SKM-1 (cell line): ENCODE measurements around the gene AKAP5.

Experiments
- DNase-seq: peaks from one replicate; lab custom pipeline; 2025; ENCODE audit not compliant: unreplicated experiment; lab: John Stamatoyannopoulos, UW

AKAP5 gene, protein sequence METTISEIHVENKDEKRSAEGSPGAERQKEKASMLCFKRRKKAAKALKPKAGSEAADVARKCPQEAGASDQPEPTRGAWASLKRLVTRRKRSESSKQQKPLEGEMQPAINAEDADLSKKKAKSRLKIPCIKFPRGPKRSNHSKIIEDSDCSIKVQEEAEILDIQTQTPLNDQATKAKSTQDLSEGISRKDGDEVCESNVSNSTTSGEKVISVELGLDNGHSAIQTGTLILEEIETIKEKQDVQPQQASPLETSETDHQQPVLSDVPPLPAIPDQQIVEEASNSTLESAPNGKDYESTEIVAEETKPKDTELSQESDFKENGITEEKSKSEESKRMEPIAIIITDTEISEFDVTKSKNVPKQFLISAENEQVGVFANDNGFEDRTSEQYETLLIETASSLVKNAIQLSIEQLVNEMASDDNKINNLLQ

DNA sequence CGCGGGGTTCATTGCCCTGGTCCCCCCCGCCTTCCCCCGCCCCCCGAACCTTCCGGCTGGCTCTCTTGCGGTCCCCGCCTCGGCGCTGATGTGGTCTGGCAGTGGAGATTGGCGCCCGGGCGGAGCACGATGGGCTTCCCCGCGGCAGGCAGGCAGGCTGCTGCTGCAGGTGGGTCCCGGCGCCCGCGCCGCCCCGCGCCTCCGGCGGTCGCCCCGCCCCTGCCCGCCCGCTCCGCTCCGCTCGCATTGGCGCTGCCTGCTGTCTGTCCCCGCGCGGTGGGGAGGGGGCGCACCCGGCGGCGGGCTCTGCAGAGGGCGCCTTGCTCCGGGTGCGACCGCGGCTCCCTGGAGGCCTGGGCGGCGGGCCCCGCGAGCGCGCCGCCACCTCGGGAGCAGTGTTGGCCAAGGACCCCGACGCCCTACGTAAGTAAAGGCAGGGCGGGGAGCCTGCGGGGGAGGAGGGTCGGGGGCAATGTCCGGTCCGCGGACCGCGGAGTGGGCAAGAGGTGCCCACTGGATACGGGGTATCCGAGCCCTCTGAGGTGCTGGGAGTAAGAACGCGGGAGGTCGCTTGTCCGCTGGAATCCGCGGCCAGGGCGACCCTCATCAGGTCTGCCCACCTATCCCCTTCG, at the start of gene AKAP5:
Gene AKAP5, plus strand, starts transcription at position 309 of the 632 bp plus-strand sequence. CDS start 2,896 bp downstream, outside the sequence.
- DNase-seq, result no peak

DNA sequence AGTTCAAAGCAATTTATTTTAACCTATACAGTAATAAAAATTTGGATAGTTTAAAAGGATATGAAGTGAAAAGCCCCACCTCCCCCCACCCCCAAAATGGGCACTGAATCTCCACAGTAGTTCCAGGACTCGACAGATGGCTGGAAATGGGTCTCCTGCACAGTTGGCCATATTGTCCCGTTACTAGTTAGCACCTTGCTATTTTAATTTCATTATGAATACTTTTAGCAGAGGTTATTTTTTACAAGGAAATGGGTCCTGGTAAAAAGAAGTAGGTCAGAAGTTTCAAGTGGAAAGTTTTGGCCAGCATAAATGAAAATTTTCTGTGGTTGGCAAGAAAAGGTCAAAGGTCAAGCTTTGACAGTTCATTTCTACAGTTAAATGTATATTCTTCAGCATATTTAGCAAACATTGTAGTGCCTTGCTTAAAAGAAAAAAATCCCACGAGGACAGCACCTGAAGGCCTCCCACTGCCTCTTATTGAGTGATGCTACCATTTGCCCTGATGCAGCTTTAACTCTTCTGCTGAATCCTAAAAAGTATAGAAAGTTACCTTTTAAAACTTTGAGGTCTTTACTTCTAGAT, 48.9 kb upstream of the AKAP5 start:
- no peak for DNase-seq

DNA sequence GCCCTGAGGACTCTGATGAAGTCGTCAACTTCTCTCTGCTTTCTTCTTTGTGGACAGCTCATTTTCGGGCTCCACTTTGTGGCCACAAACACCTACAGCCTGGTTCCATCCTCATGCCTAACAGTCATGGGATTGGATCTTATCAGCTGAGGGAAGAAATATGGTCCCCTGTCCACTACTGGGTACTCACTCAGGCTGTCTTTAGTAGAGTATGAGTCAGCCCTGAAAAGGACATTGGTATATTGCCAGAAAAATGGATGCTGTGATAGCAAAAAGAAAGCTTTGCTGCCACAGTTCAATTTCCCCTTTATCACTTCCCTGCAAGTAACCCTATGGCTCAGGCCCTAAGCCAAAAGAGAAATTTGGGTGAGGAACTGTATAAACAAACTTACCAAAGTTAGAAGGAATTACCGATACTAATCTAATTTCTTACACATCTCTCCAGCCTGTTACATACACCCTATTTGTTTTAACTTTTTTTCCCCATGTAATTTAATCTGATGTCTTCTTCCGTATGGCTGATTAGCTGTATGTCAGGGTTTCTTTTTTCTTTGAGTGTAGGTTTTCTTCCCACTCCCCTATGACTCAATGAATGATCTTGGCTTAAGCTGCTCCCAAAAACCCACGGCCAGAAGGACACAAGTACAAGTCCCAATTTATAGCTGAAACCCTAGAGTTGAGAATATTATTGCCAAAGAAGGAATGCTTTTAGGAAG, 48.1 kb upstream of the AKAP5 start:
- DNase-seq, result no peak

DNA sequence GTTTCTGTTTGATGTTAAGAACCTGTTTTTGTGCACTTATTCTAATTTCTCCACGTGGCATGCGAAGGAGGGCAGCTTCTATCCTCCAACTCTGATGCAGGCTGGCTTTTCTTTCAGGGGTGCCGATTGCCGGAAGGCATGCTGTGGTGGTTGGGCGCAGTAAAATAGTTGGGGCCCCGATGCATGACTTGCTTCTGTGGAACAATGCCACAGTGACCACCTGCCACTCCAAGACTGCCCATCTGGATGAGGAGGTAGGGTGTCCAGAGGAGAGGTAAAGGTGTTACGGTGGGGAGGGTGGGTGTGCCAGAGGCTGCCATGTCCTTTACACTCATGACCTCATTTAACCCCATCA, 47.6 kb upstream of the AKAP5 start:
- DNase-seq, result no peak

DNA sequence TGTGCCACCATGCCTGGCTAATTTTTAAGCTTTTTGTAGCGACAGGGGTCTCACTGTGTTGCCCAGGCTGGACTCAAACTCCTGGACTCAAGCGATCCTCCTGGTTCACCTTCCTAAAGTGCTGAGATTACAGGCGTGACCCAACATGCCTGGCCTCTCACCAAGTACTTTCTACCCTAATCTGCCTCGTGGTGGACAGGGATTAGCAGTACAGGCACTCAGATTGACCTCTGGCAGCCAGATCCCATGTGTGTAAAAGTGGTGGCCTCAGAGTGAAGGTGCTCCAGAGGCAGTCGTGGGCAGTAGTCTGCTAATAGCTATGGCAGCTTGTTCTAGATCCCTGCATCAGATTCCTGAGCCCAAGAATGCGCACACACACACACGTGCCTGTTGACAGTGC, 46.3 kb upstream of the AKAP5 start:
- no peak for DNase-seq

DNA sequence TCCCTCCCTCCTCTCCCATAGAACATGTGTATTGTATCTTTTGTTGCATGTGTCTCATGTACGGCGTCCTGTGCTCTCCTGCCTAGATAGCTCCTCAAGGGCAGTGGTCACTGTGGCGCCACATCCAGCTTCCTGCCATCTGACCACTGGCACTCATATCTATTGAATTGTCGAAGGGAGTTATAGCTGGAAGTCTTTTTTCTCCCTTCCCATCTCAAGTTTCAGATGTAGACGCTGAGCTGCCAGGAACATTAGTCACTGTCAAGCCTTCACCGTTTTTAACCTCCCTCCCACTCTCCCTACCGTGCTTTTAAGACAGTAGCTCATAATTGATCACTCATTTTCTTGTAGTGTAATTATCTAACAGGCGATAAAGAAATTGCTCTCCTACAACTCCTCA, 44.1 kb upstream of the AKAP5 start:
- no peak for DNase-seq

DNA sequence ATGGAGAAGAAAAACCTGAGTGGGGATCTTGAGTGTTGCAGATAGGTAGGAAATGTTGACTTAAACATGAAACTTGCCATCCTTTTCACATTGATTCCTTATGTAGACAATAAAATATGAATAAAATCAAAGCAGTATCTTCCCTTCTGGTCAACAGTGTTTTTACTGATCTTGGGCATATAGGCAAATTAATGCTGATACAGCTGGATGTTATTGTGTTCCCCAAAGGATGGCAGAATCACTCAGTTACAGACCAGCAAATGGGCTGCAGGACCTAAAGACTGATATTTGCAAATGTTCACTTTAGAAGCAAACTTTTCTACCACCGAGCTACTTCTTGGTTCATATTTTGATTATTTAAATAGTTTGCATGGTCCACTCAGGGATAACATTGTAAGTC, 43.3 kb upstream of the AKAP5 start:
- DNase-seq, result no peak

DNA sequence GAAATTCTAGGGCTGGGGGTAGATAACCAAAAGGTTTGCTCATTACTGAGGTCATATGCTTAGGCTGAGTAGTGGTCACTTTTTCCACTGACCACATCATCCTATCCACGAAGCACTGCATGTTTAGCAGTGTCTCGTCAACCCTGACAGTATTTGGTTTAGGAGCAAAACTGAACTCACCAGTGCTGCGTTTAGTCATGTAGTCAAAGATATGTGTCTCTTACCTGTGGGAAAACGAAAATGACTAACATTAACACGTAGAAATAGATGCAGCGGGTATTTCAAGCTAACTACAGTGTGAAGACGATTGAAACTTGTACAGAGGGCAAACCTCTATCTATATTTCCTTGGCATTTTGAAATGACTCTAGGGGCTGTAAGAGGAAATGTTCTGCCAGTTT, 42.5 kb upstream of the AKAP5 start:
- DNase-seq, result no peak

DNA sequence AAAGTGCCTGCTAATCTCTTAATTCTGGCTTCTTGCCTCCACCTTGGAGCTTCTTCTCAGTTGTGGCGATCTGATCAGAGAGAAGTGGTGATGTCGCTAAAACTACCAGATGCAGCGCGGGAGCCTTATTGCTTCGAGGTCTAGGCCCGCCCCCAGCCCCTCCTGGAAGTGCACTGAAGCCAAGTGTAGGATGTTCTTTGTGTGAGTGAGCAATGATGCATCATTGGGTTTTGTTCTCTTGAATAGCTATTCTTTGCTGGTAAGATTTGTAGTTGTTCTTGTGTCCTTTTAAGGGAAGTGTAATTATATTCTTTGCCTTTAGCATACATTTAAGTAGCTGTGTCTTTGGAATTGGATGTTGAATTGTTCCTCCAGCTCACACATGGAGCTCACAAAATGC, 41.3 kb upstream of the AKAP5 start:
- DNase-seq, result no peak

DNA sequence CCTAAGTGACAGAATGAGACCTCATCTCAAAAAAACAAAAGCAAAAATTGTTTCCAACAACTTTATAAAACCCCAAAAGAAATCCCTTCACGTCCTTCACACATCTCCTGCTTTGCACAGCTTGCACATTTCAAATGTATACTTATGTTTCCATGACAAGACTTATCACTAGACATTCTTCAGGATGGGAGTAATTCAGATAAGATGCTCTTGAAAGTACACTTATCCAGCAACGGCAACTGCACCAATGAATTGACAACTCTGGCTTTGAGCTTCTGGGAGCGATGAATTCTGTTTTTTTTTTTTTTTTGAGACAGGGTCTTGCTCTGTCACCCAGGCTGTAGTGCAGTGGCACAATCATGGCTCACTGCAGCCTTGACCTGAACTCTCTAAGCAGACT, 30.8 kb upstream of the AKAP5 start:
- DNase-seq, result no peak

DNA sequence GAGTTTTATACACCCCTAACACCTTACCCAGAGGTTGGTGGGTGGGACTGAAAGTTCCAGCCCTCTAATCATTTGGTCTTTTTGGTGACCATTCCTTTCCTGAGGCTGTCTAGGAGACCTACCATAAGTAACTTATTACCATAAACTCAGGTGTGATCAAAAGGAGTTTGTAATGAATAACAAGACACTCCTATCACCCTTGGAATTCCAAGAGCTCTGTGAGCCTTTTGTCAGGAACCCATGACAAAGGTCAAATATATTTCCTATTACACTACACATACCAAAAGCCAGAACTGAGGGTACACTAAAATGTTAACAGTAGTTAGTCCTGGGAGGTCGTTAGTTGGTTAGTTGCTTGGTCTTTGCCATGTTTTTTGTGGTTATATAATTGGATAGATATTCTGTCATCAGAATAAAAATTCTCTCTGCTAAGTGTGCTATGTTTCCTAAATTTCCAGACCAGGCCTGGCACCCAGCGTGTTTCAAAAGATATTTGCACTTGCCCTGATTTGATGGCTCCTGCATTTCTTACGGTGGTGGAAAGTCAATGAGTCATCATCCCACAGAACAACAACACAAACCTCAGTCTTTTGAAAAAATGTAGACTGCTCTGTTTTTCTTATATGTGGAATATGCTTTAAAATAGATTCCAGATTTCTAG, 27.0 kb upstream of the AKAP5 start:
- DNase-seq, result no peak

DNA sequence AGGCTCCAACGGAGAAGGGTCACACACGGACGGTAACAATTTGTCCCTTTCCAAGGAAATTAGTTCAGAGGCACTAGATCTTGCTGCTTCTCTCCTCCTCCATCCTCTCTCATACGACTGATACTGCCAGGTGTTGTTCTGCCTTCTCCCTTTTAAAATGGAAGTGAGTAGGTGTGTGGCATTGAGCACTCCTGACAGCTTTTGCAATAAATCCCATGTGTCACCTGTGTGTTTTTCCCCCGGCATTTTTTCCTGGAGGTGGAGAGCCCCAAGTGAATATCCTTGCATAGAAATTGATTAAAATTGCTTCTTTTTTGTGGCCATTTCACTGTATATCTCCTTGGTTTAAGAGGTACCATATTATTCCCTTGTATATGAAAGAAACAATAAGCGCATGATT, 26.2 kb upstream of the AKAP5 start:
- no peak for DNase-seq

DNA sequence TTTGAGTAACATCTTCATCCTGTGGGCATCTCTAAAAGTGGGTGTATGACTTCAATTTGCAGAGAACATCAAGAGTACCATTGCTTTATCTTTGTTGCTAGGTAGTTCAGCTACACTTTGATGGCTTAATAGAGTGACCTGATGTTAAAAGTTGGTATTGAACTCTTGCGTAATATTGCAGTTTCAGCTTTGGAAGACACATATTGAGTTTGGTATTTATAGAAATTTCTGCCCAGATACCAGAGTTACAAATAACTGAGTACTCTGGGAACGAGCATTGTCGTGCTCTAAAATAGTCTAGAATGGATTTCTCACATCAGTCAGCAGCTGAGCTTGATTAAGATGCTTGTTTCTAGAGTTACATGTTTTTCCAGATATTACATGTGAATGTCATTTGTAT, 24.8 kb upstream of the AKAP5 start:
- no peak for DNase-seq

DNA sequence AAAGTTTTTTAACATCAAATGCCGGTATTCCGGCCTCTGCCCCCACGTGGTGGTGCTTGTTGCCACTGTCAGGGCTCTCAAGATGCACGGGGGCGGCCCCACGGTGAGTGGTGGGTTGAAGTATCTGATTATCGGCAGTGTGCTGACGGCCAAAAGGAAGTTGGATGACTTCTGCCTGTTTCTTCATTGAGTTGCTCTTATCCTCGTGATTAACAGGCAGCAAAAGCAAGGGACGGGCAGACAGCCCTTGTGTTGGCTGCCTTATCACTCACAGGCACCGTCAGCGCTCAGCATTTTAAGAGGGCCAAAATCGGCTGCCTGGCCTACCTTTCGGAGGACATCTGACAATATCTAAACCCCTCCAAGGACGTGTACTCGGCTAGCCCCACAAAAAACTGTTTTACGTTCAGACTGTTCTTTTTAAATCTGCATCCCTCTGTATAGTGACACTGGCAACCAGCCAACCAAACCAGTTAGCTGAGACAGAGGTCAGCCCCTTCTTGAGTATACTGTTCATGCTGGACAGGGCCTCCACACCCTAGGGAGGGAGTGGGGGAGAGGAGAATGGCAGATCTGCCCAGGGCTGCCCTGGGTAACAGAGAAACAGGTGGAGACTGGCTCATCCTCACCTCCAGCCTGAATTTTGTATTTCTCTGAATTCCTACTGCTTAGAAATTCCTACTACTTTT, 22.9 kb upstream of the AKAP5 start:
- DNase-seq, result no peak

DNA sequence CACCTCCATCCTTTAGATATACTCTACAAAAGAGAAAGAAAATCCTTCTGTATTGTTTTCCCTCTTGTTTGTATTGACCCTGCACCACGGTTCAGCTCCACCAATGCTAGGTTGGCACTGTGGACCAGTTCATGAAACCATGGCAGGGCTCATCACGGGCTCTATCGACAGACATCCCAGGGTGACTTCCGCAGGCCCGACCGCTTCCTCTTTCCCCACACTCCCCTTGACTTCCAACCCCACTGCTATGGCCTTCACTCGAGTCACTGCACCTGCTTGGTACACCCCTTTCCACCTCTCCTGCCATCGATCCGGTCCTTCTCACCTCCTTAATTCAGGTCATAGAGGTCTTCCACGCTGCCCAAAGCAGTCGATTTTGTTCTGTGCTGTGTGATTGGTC, 21.2 kb upstream of the AKAP5 start:
- DNase-seq, result no peak

DNA sequence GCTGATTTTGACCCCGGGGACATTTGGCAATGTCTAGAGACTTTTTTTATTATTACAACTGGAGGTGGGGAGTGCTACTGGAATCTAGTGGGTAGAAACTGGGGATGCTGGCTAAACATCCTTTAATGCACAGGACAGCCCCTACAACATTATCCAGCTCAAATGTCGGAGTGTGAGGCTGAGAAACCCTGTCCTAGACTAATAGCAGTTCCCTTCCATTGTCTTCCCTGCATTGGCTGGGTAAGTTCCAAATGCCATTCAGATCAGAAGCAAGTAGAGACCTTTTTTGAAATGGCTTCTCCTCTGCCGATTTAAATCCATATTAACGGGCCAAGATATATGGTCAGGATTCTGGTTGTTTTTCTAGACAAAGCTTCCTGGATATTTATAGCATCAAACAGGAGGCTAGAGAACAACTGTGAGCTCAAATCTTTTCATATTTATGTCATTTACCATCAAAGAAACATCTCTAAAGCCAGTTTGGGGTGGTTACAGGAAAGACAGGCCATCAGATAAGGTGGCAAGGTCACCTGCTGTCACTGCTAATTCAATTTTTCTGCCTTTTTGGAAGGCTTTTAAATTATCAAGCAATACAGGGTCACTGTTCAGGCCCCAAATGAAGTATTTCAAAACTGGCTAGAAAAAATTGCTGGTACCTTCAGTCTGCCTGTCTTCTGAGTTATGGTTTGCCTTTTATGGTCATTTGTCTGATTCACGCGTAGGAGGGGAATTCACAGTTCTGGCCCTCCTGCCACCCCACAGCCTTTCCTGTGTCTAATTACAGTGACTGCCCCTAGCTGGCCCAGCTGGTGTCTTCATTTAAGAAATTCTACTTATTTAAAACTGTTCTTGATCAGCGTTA, 20.1 kb upstream of the AKAP5 start:
- no peak for DNase-seq

DNA sequence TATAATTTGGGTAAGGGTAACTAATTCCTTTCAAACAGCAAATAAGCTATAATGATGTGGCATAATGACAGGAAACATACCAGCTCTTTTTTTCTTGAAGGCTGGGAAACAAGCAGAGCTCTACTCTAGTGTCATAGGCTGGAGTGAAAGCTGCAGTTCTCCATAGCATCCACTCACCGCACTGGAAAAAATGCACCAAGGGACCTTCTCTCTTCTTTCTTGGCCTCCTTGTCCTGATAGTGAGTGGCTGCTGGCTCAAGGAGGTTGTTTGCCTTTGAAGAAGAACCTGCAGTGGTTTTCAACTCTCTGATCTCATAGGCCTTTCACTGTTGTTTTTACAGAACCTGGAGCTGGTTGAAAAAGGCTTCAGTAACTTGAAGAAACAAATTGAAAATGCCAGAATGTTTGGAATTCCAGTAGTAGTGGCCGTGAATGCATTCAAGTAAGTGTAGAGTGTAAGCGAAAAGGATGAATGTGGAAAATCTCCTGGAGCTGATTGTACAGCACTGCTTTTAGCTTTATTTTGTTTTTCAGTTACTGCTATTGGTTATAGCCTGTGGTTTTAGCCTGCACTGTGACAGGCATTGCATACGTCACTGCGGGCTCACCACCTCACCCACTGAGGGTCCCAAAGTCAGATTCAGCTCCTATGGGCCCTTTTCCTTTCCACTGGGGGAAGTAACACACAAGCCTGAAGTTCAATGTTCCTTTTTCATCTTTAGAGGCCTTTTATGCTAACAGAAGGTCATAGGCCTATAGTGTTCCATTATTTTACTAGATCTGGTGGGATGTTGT, 17.2 kb upstream of the AKAP5 start:
- DNase-seq, result no peak

DNA sequence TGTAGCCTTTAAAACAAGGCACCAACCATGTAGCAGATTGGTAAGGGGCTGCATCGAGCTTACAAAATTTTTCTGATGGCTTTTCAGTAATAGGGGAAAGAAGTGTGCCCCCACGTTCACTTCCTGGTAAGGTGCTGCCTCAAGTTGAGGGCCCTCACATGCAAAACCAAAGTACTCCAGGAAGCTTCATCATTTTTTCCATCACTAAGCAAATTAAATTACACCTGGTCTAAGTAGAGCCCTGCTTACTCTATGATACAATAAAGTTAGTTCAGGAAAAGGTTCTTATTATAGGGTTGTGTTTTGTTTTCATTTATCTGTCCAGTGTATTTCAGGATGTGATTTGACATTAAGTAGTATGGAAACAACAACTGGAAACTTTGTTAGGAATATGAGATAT, 15.0 kb upstream of the AKAP5 start:
- DNase-seq, result no peak

DNA sequence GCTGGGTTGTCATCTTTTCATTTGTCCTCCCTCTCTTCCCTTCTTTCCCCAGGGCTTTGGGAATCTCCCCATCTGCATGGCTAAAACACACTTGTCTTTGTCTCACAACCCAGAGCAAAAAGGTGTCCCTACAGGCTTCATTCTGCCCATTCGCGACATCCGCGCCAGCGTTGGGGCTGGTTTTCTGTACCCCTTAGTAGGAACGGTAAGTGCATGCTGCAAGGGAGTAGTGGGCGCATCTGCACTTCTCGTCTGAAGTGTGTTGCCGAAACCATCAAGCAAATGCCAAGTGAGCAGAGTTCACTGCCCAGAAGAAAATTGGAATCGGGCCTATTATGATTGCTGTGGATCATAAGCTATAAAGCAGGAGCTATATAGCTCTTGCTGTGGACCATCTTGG, 10.6 kb upstream of the AKAP5 start:
- DNase-seq, result no peak
